SK-N-SH treated with all-trans-retinoic acid at 6 μM for 48 hours (cell line): Measurements from ENCODE around the gene B3GALT5.
"Not testable (repeated sequence)": the region's sequence is repeated elsewhere in the genome, so short reads cannot be mapped to it uniquely, and the experiment has no call there.

ENCODE experiments used
- ATAC-seq: fragments of 200-7000 bp; cut with Tn5 transposase; 3 replicates; pipeline ENCODE4 v1.9.1; 2020; ENCODE audit warnings: mild to moderate bottlenecking, moderate library complexity
- ARNTL ChIP-seq: fragments of 450-650 bp; formaldehyde crosslinking; IDR thresholded peaks from 2 replicates; pipeline ENCODE4 v1.5.0; 2020; ENCODE audit warnings: low read depth, mild to moderate bottlenecking, moderate library complexity, borderline replicate concordance
- BACH2 ChIP-seq: fragments of 250-450 bp; sonication (Bioruptor Pico); IDR thresholded peaks from 2 replicates; pipeline ENCODE4 v1.9.0; 2021; ENCODE audit warnings: mild to moderate bottlenecking, borderline replicate concordance
- CREB5 ChIP-seq: fragments of 250-450 bp; sonication (Bioruptor Pico); IDR thresholded peaks from 2 replicates; pipeline ENCODE4 v1.5.1; 2020; ENCODE audit warnings: low read depth, mild to moderate bottlenecking, moderate library complexity
- CSDC2 ChIP-seq: fragments of 250-450 bp; sonication (Bioruptor Pico); IDR thresholded peaks from 2 replicates; pipeline ENCODE4 v1.5.0; 2020; ENCODE audit warnings: mild to moderate bottlenecking, moderate library complexity
- CSRNP3 ChIP-seq: fragments of 250-450 bp; sonication (Bioruptor Pico); IDR thresholded peaks from 2 replicates; pipeline ENCODE4 v1.5.1; 2021; ENCODE audit warnings: mild to moderate bottlenecking, moderate library complexity
- ESRRG ChIP-seq: fragments of 250-450 bp; sonication (Bioruptor Pico); IDR thresholded peaks from 2 replicates; pipeline ENCODE4 v1.6.1; 2021; ENCODE audit warnings: mild to moderate bottlenecking
- GLIS3 ChIP-seq: fragments of 250-450 bp; sonication (Bioruptor Pico); IDR thresholded peaks from 2 replicates; pipeline ENCODE4 v1.5.0; 2020; ENCODE audit warnings: mild to moderate bottlenecking, moderate library complexity
- ISL1 ChIP-seq: fragments of 250-450 bp; sonication (Bioruptor Pico); IDR thresholded peaks from 2 replicates; pipeline ENCODE4 v2.1.2; 2022; ENCODE audit warnings: mild to moderate bottlenecking, moderate library complexity
- OSR1 ChIP-seq: fragments of 250-450 bp; sonication (Bioruptor Pico); IDR thresholded peaks from 2 replicates; pipeline ENCODE4 v1.8.0; 2022; ENCODE audit warnings: moderate library complexity, mild to moderate bottlenecking, inconsistent platforms
- PATZ1 ChIP-seq: fragments of 250-450 bp; sonication (Bioruptor Pico); IDR thresholded peaks from 2 replicates; pipeline ENCODE4 v1.8.0; 2020; ENCODE audit warnings: mild to moderate bottlenecking, moderate library complexity, borderline replicate concordance
- SNAI2 ChIP-seq: fragments of 250-450 bp; sonication (Bioruptor Pico); IDR thresholded peaks from 2 replicates; pipeline ENCODE4 v1.5.0; 2020; ENCODE audit warnings: mild to moderate bottlenecking, moderate library complexity
- TOX ChIP-seq: fragments of 250-450 bp; sonication (Bioruptor Pico); IDR thresholded peaks from 2 replicates; pipeline ENCODE4 v1.8.0; 2021; ENCODE audit warnings: mild to moderate bottlenecking, moderate library complexity, borderline replicate concordance
- ZC3H10 ChIP-seq: fragments of 250-450 bp; sonication (Bioruptor Pico); IDR thresholded peaks from 2 replicates; pipeline ENCODE4 v1.5.1; 2021; ENCODE audit warnings: mild to moderate bottlenecking, moderate library complexity
- ZFP3 ChIP-seq: fragments of 250-450 bp; sonication (Bioruptor Pico); IDR thresholded peaks from 2 replicates; pipeline ENCODE4 v1.5.0; 2020; ENCODE audit warnings: mild to moderate bottlenecking, moderate library complexity
- ZFP30 ChIP-seq: fragments of 450-650 bp; formaldehyde crosslinking; IDR thresholded peaks from 2 replicates; pipeline ENCODE4 v1.5.0; 2022; ENCODE audit warnings: mild to moderate bottlenecking, moderate library complexity
- ZNF565 ChIP-seq: fragments of 450-650 bp; formaldehyde crosslinking; conservative IDR thresholded peaks from 2 replicates; pipeline ENCODE4 v1.5.0; 2020; ENCODE audit warnings: low read depth, mild to moderate bottlenecking, moderate library complexity
- ZNF70 ChIP-seq: fragments of 450-650 bp; formaldehyde crosslinking; IDR thresholded peaks from 2 replicates; pipeline ENCODE4 v1.5.0; 2020; ENCODE audit warnings: mild to moderate bottlenecking, moderate library complexity
- ZNF8 ChIP-seq: fragments of 450-650 bp; formaldehyde crosslinking; IDR thresholded peaks from 2 replicates; pipeline ENCODE4 v1.5.0; 2020; ENCODE audit warnings: mild to moderate bottlenecking, moderate library complexity

The B3GALT5 gene

GRCh38 chr21:39581414-39581813, 31.3 kb upstream of the B3GALT5 start:
- TF ChIP-seq BACH2 (CRISPR knock-in tag) (no peak), ARNTL (CRISPR knock-in tag) (no peak), PATZ1 (CRISPR knock-in tag) (no peak), ZC3H10 (CRISPR knock-in tag) (no peak), TOX (CRISPR knock-in tag) (no peak), CREB5 (CRISPR knock-in tag) (no peak)
- ATAC-seq = no peak

GRCh38 chr21:39582749-39583148, 30.0 kb upstream of the B3GALT5 start:
- TF ChIP-seq ZFP30 = no peak
- no peak for TF ChIP-seq CREB5 (CRISPR knock-in tag)
- TF ChIP-seq SNAI2 (CRISPR knock-in tag) = no peak
- TF ChIP-seq CSDC2 (CRISPR knock-in tag) = no peak
- TF ChIP-seq ESRRG = no peak
- no peak for TF ChIP-seq TOX (CRISPR knock-in tag)
- TF ChIP-seq CSRNP3 (CRISPR knock-in tag) = no peak
- TF ChIP-seq GLIS3 (CRISPR knock-in tag) = no peak
- TF ChIP-seq ZC3H10 (CRISPR knock-in tag) = no peak
- no peak for TF ChIP-seq ISL1
- no peak for TF ChIP-seq BACH2 (CRISPR knock-in tag)
- TF ChIP-seq ZNF70 (CRISPR knock-in tag) = no peak
- TF ChIP-seq ZNF565 (CRISPR knock-in tag) = no peak
- TF ChIP-seq ZNF8 = no peak
- ATAC-seq = no peak

GRCh38 chr21:39583586-39583985, 29.2 kb upstream of the B3GALT5 start:
- ATAC-seq = not testable (repeated sequence)

GRCh38 chr21:39587376-39587775, 25.4 kb upstream of the B3GALT5 start:
- no peak for ATAC-seq
- TF ChIP-seq OSR1 (CRISPR knock-in tag) (no peak), PATZ1 (CRISPR knock-in tag) (no peak), ESRRG (no peak), ZC3H10 (CRISPR knock-in tag) (no peak), CREB5 (CRISPR knock-in tag) (no peak), CSRNP3 (CRISPR knock-in tag) (no peak), ZFP3 (CRISPR knock-in tag) (no peak)
- TF ChIP-seq, all 23 proteins: peak for 0
